Liver (tissue), 3 donors: ENCODE measurements around the gene ZNF284.

Experiments
- CTCF ChIP-seq: fragments of 150-350 bp; IDR thresholded peaks from 2 replicates; pipeline ENCODE4 v1.5.1; 2017; ENCODE audit warnings: improper control_type of control experiment, low read depth, low read length; ENCODE audit not compliant: missing input control
- FOXA1 ChIP-seq: IDR thresholded peaks from 2 replicates; pipeline ENCODE4 v1.6.1; 2016; ENCODE audit warnings: antibody characterized with exemption
- GABPA ChIP-seq, 2 donors: IDR thresholded peaks in 1 of 2; conservative IDR thresholded peaks in 1 of 2; 2 replicates each; pipeline ENCODE4 v1.6.1; 2016; ENCODE audit warnings: antibody characterized with exemption in 2 of 2, mild to moderate bottlenecking in 1 of 2, moderate library complexity in 1 of 2
- JUND ChIP-seq, 2 donors: IDR thresholded peaks; 2 replicates each; pipeline ENCODE4 v1.6.1; 2016; ENCODE audit warnings: antibody characterized with exemption in 2 of 2
- MAX ChIP-seq: IDR thresholded peaks from 2 replicates; pipeline ENCODE4 v1.6.1; 2016; ENCODE audit warnings: antibody characterized with exemption
- NR2F2 ChIP-seq: IDR thresholded peaks from 2 replicates; pipeline ENCODE4 v1.6.1; 2016; ENCODE audit warnings: antibody characterized with exemption
- RAD21 ChIP-seq, 2 donors: IDR thresholded peaks; 2 replicates each; pipeline ENCODE4 v1.6.1; 2016; ENCODE audit warnings: antibody characterized with exemption in 2 of 2, mild to moderate bottlenecking in 2 of 2
- REST ChIP-seq: IDR thresholded peaks from 2 replicates; pipeline ENCODE4 v1.6.1; 2016; ENCODE audit warnings: antibody characterized with exemption, mild to moderate bottlenecking
- RXRA ChIP-seq, 2 donors: IDR thresholded peaks; 2 replicates each; pipeline ENCODE4 v1.6.1; 2017 to 2018; ENCODE audit warnings: antibody characterized with exemption in 2 of 2, mild to moderate bottlenecking in 1 of 2
- SP1 ChIP-seq: IDR thresholded peaks from 2 replicates; pipeline ENCODE4 v1.6.1; 2018; ENCODE audit warnings: antibody characterized with exemption, mild to moderate bottlenecking
- TAF1 ChIP-seq: conservative IDR thresholded peaks from 2 replicates; pipeline ENCODE4 v1.6.1; 2016; ENCODE audit warnings: antibody characterized with exemption, mild to moderate bottlenecking
- YY1 ChIP-seq: IDR thresholded peaks from 2 replicates; pipeline ENCODE4 v1.6.1; 2016; ENCODE audit warnings: antibody characterized with exemption, mild to moderate bottlenecking
- donor health status: healthy.
- donor health status: healthy.

- TF ChIP-seq SP1 (no peak), MAX (no peak), CTCF (no peak), JUND (IDR thresholded peaks at IDR 0.05) (no peak), YY1 (no peak), REST (no peak), RAD21 (IDR thresholded peaks at IDR 0.05) (no peak), GABPA (IDR thresholded peaks at IDR 0.05 in 1 of 2, conservative IDR thresholded peaks at IDR 0.05 in 1 of 2) (no peak), FOXA1 (no peak), TAF1 (no peak), RXRA (IDR thresholded peaks at IDR 0.05) (no peak), NR2F2 (no peak)
Observed at GRCh38 chr19:44066305-44066704, 5.7 kb upstream of the ZNF284 start.
